Neutrophil (primary cell): ENCODE measurements around the gene MCTP1.

Experiments
- H3K27ac ChIP-seq: fragments of 200-600 bp; sonication (generic); 2 replicates; pipeline ENCODE4 v1.5.1; 2016; ENCODE audit warnings: mild to moderate bottlenecking, moderate library complexity
- H3K27me3 ChIP-seq: fragments of 200-600 bp; sonication (generic); 2 replicates; pipeline ENCODE4 v1.6.0; 2016; ENCODE audit warnings: mild to moderate bottlenecking
- H3K36me3 ChIP-seq: fragments of 200-600 bp; sonication (generic); 2 replicates; pipeline ENCODE4 v1.5.1; 2017
- H3K4me1 ChIP-seq, 2 experiments: fragments of 200-600 bp in 1 of 2; sonication (generic) in 1 of 2; 1 replicate in 1 of 2; 2 replicates in 1 of 2; pipeline versions ENCODE4 v1.5.1 to v1.6.1; 2013 to 2016; ENCODE audit warnings: low read depth in 1 of 2, low read length in 1 of 2, mild to moderate bottlenecking in 1 of 2, moderate library complexity in 1 of 2; ENCODE audit not compliant: control insufficient read depth in 1 of 2, insufficient read depth in 1 of 2
- H3K4me3 ChIP-seq, 2 experiments: fragments of 200-600 bp in 1 of 2; sonication (generic) in 1 of 2; 1 replicate in 1 of 2; 2 replicates in 1 of 2; pipeline ENCODE4 v1.5.1; 2013 to 2016; ENCODE audit warnings: low read depth in 1 of 2, low read length in 1 of 2, mild to moderate bottlenecking in 1 of 2, moderate library complexity in 1 of 2
- H3K9me3 ChIP-seq: fragments of 200-600 bp; sonication (generic); 2 replicates; pipeline ENCODE4 v1.5.1; 2016
- TF ChIP-seq, protein P1 (sequence below): fragments of 200-600 bp; sonication (generic); IDR thresholded peaks from 2 replicates; pipeline ENCODE4 v1.5.1; 2016; ENCODE audit warnings: antibody characterized with exemption

Gene MCTP1

DNA sequence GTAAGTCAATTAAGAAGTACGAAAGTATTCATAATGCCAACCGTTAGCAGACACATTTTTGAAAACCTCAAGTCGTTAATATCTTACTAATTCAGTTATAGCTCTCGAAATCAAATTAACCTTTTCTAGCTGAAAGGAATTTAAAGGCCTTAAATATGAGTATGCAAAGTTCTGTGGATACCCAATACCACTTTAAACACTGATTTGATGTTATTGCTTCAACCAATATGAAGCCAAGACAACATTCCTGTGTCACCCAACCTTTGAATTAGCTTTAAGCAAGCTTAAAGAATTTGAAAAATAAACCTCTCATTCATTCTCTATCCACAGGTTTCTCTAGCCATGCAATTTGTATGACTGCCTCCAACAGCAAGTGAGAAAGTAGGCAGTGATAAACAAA, 204.5 kb downstream of the MCTP1 start:
- Histone ChIP-seq H3K4me3 (peak overlapping the region; percentile 67 to 79), H3K4me1 (peaks cover 61% of the 10 kb centered on the region in 2 experiments), H3K27me3 (no peaks in the 10 kb centered on the region), H3K9me3 (no peaks in the 10 kb centered on the region), H3K36me3 (no peaks in the 10 kb centered on the region), H3K27ac (peak overlapping the region; percentile 90)
- TF ChIP-seq, protein P1, sequence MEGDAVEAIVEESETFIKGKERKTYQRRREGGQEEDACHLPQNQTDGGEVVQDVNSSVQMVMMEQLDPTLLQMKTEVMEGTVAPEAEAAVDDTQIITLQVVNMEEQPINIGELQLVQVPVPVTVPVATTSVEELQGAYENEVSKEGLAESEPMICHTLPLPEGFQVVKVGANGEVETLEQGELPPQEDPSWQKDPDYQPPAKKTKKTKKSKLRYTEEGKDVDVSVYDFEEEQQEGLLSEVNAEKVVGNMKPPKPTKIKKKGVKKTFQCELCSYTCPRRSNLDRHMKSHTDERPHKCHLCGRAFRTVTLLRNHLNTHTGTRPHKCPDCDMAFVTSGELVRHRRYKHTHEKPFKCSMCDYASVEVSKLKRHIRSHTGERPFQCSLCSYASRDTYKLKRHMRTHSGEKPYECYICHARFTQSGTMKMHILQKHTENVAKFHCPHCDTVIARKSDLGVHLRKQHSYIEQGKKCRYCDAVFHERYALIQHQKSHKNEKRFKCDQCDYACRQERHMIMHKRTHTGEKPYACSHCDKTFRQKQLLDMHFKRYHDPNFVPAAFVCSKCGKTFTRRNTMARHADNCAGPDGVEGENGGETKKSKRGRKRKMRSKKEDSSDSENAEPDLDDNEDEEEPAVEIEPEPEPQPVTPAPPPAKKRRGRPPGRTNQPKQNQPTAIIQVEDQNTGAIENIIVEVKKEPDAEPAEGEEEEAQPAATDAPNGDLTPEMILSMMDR = no peak

DNA sequence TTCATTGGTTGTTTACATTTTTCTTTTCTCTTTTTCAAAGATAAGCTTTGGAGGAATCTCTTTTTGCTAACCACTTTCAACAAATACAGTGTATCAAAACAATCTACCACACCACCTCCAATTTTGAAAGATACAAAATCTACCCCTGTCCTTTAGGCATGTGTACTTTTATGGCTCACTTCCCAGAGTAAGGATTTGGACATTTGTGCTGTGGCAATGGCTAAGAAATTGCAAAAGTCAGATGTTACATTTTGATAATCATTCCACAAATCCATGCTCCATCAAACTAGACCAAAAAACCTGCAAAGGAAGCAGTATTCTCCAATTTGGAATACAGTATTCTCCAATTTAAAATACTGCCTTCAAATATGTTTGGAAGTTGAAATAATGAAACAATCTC, 204.9 kb downstream of the MCTP1 start:
- H3K4me3 ChIP-seq = peak overlapping the region; percentile 67 to 79
- H3K36me3 ChIP-seq = no peaks in the 10 kb centered on the region
- H3K27ac ChIP-seq = peak overlapping the region; percentile 90
- peaks cover 61 to 64% of the 10 kb centered on the region in 2 experiments for H3K4me1 ChIP-seq
- no peaks in the 10 kb centered on the region for H3K27me3 ChIP-seq
- no peaks in the 10 kb centered on the region for H3K9me3 ChIP-seq
- TF ChIP-seq, protein P1 = no peak

DNA sequence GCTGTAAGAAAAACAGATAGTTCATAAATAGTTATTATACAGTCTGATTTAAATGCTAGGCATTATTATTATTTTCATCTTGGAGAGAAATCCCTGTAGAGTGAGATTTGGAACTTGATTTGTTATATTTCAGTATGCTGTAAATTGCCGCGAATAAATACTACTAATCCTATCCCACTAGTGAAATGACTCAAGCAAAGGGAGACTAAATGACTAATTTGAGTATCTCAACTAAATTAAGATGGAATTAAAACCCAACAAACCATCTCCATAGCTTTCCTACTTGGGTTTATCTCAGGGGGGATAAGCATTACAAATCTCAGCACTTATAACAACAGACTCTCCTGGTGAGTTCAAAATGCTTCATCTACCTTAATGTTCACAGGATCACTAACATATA, 206.0 kb downstream of the MCTP1 start:
- Histone ChIP-seq H3K36me3 (no peaks in the 10 kb centered on the region), H3K9me3 (no peaks in the 10 kb centered on the region), H3K27ac (peak overlapping the region; percentile 38), H3K4me3 (peak overlapping the region in 1 of 2 experiments; percentile 79), H3K27me3 (no peaks in the 10 kb centered on the region), H3K4me1 (peaks cover 61 to 69% of the 10 kb centered on the region in 2 experiments)
- TF ChIP-seq, protein P1 = no peak

DNA sequence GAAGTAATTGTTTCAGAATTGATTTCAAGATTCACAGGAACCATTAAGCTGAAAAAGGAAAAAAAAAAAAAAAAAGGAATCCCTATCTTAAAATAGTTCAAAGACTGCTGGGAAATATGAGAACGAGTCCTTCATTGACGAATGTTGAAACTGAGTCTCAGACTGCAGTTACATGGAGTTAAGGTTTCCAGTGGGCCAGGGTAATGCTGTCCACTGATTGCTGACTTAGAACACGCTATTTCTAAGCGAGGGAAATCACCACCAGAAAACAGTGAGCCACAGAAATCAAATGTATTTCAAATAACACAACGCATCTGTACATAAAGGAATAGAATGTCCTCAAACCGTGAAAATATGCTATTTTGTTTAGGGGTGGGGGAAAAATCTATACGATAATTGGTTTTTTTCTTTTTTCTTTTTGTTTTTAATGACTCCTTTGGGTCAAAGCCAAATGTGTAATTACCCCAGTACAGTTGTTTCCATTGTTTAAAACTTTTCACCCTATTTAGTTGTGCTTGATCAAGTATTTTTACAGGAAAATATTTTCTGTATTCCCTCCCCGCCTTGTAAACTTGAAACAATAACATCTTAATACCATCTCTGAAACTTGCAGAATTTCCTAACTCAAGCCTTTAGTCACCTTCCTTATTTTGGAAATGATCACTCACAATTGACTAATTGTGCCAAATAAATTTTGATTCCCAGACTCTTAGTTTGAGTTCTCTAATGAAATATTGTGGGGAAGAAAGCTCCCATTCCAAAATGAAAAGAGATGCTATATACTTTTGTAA, 208.3 kb downstream of the MCTP1 start:
- peaks cover 53 to 59% of the 10 kb centered on the region in 2 experiments for H3K4me1 ChIP-seq
- H3K36me3 ChIP-seq = no peaks in the 10 kb centered on the region
- no peaks in the 10 kb centered on the region for H3K9me3 ChIP-seq
- H3K27ac ChIP-seq = no peak overlapping the region
- H3K27me3 ChIP-seq = no peaks in the 10 kb centered on the region
- TF ChIP-seq, protein P1 = no peak
- no peak overlapping the region for H3K4me3 ChIP-seq

DNA sequence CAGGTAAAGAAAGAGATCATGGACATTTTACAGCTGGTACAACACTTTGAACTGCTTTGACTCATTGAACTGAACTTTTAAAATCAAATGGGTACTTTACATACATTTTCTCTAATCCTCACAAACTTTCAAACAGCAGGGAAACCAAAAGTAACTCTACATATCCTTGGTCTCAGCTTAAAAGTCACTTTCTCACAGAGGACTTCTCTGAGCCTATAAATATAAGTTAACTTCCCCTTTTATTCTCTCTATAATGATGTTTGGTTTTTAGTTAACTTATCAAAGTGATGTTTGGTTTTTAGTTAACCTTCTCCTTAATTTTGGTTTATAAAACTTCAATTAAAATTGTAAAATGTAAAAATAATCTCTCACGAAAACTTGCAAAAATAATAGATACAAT, 209.8 kb downstream of the MCTP1 start:
- TF ChIP-seq, protein P1 = no peak
- H3K9me3 ChIP-seq = no peaks in the 10 kb centered on the region
- peaks cover 56 to 66% of the 10 kb centered on the region in 2 experiments for H3K4me1 ChIP-seq
- H3K27ac ChIP-seq = no peak overlapping the region
- no peak overlapping the region for H3K4me3 ChIP-seq
- no peaks in the 10 kb centered on the region for H3K36me3 ChIP-seq
- H3K27me3 ChIP-seq = no peaks in the 10 kb centered on the region
